Sigmoid colon (tissue), 4 donors: Measurements from ENCODE around the gene HOXB2.

ENCODE experiments used
- EP300 ChIP-seq, 4 donors: sonication (generic); formaldehyde crosslinking; IDR thresholded peaks; one replicate each; pipeline ENCODE4 v1.6.1; 2017; ENCODE audit warnings: antibody characterized with exemption in 4 of 4
- POLR2A ChIP-seq, 2 donors: fragments of 450-650 bp; IDR thresholded peaks; one replicate each; pipeline ENCODE4 v1.6.1; 2016; ENCODE audit warnings: antibody characterized with exemption in 2 of 2, mild to moderate bottlenecking in 2 of 2, moderate library complexity in 2 of 2
- POLR2AphosphoS5 ChIP-seq, 4 donors: sonication (generic); formaldehyde crosslinking; IDR thresholded peaks; one replicate each; pipeline ENCODE4 v1.6.1; 2017; ENCODE audit warnings: antibody characterized with exemption in 4 of 4
- TF ChIP-seq, protein P1 (sequence below), 4 experiments: fragments of 450-650 bp in 3 of 4; fragments of 200-600 bp in 1 of 4; IDR thresholded peaks; one replicate each; pipeline ENCODE4 v1.5.1; 2016 to 2019; ENCODE audit warnings: antibody characterized with exemption in 4 of 4, mild to moderate bottlenecking in 3 of 4, moderate library complexity in 2 of 4

DNA sequence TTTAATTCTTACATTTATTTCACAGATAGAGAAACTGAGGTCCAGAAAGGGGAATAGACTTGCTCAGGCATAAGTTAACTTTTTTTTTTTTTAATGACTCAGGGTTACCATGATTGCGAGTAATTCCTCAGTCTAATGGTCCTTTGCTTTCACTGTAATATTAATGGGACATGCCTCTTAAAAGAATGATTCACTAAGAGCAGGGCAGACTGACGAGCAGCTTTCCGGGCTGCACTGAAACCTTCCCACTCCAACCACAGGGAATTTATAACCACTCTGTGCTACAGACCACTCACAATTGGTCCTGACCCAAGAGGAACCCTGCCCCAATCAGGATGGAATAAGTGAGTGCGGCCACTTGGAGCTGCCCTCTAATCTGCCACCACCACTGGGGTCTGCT is 5.7 kb downstream of the HOXB2 start:
- TF ChIP-seq, protein P1, sequence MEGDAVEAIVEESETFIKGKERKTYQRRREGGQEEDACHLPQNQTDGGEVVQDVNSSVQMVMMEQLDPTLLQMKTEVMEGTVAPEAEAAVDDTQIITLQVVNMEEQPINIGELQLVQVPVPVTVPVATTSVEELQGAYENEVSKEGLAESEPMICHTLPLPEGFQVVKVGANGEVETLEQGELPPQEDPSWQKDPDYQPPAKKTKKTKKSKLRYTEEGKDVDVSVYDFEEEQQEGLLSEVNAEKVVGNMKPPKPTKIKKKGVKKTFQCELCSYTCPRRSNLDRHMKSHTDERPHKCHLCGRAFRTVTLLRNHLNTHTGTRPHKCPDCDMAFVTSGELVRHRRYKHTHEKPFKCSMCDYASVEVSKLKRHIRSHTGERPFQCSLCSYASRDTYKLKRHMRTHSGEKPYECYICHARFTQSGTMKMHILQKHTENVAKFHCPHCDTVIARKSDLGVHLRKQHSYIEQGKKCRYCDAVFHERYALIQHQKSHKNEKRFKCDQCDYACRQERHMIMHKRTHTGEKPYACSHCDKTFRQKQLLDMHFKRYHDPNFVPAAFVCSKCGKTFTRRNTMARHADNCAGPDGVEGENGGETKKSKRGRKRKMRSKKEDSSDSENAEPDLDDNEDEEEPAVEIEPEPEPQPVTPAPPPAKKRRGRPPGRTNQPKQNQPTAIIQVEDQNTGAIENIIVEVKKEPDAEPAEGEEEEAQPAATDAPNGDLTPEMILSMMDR (IDR thresholded peaks at IDR 0.05) = no peak
- no peak for TF ChIP-seq POLR2A (IDR thresholded peaks at IDR 0.05)
- TF ChIP-seq POLR2AphosphoS5 (IDR thresholded peaks at IDR 0.05) = no peak
- no peak for TF ChIP-seq EP300 (IDR thresholded peaks at IDR 0.05)
